GM19099 (cell line): ENCODE measurements around the gene LRRC34.

Experiments used
- POLR2A ChIP-seq: IDR thresholded peaks from 3 replicates; pipeline ENCODE4 v1.6.1; 2011; ENCODE audit warnings: low read depth; ENCODE audit not compliant: insufficient read length; ENCODE audit errors: extremely low read depth

Gene LRRC34

DNA sequence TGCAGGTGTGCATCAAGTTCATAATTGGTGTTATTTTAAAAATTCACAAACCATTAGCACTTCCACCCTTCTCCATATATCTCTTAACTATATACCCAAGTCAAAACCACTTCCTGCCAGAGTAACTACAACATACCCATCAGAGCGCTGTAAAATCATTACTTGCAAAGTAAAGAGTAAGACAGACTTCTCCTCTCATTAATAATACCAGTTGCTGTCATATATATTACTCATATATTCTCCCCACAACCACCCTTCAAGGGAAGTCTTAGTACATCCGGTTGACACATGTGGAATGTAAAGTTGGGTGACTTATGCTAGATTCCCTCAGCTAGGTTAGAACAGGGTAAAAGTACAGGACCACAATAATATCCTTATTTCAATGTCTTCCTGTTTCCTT lies 53.4 kb downstream of the LRRC34 start:
- no peak for TF ChIP-seq POLR2A

DNA sequence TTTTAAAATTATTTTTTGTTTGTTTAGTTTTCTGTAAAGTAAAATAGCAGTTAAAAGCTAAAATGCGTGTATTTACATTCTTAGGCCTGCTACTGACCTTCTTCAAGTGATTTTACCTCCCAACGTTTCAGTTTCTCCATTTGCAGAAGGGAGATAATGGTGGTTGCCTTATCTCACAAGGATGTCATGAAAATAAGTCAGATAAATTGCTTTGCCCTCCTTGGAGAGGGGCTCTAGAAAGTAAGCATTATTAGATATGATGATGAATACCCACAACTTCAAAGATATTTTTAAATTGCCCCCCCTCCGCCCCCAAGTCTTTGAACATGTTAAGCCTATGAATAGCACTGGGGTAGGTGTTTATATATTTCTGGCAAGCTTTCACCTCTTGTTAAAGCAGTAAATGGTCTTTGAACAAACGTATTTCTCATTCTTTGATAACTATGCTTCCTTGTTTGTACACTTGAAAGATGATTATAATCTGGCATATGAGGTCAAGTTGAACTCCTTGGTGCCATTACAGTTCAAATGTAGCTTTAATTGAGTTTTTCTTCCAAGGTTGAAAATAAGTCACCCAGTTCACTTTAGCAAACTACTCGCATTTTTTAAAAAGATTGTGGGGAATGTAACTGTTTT lies 54.2 kb downstream of the LRRC34 start:
- no peak for TF ChIP-seq POLR2A

DNA sequence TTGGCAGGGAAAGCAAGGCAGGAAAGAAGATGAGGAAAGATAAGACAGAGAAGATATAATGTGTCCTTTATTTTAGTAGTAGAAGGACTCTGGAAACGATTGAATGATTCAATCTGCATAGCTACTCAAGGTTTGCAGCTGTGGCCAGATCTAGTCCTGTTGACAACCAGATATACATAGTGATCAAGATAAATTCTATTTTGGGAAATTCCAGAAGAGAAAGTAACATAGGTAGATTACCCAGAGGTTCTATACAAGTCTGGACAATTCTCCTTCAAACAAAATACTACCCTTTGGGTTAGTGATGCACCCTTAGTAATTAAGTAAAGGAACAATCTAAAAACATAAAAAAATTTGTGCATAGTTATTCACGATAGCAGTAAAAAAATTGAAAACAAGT lies 57.2 kb downstream of the LRRC34 start:
- no peak for TF ChIP-seq POLR2A

DNA sequence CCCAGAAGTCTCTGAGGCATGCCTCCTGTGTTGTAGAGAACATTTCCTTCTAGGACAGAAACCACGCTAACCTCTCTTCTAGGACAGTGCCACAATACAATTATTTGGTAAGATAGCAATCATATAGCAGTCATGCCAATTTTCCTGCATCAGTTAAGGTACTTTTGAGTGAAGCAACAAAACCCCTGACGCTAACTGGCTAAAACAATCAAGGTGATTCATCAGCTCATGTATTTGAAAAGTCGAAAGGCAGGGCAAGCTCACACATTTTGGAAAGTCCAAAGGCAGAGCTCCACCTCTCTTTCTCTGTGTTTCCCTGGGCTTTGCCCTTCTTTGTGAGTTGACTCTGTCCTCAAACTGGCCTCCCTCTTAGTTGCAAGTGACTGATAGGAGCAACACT lies 58.0 kb downstream of the LRRC34 start:
- TF ChIP-seq POLR2A, result no peak

DNA sequence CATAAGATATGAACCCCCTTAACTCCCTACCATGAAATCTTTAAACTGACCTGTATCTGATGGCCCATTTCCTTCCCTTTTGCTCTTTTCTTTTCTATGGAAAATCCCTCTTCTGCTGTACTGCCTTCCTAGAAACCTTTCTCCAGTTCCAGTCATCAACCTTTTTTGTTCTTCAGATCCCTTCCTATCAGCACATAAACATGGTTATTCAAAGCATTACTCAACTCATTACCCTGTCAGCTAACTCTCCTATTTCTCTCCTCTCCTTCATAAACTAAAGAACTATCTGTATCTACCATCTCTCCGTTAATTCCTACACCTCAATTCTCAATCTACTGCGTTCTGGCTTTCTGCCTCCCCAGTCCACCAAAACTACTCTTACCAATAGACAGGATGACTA lies 60.8 kb downstream of the LRRC34 start:
- TF ChIP-seq POLR2A, result no peak

DNA sequence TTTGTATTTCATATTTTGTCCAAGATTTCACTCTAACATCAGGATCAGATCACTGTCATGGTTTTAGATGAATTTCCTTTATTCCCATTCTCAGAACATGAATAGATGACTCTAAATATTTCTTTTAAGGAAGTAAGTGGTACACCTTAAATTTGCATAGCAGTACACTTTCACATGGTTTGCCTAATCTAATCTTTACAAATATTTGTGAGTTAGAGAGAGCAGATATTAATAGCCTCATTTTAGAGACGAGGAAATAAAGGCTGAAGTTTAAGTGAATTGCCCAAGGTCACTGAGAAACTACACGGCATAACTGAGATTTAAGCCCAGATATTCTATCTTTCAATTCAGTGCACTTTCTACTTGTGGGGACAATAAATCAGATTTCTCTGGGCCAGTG lies 62.0 kb downstream of the LRRC34 start:
- TF ChIP-seq POLR2A, result no peak

DNA sequence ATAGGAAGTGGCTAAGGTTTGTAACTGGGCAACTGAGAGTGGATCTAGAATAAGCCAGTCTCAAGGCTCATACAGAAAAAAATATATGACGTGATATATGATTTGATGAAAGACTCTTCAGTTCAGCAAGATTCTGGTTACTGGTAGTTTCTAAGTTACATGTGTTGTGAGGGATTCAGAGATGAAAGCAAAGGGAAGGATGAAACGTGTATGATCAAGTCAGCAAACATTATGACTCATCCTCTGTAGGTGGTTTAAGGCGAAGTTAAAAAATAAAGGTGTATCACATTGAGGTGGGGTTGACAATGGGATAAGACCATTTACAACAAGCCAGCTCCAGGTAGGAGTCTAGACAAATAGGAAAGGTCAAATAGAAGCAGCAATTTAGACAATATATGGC lies 64.0 kb downstream of the LRRC34 start:
- no peak for TF ChIP-seq POLR2A

DNA sequence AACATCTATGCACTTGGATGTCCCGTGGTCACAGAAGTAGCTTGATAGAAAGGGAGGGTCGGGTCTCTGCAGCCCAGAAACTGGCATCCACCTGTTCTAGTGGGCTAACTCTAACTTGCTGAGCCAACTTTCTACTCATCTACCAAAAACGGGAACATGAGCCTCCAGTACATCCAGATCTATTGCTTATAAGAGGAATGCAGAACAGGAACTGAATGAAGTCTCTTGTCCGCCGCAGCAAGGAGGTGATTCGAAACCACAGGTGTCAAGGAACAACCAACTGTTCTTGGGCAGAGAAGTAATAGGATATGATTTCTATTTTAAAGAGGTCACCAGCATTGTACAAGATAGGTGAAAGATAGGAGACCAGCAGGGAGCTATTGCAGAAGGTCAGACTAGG lies 65.8 kb downstream of the LRRC34 start:
- no peak for TF ChIP-seq POLR2A

DNA sequence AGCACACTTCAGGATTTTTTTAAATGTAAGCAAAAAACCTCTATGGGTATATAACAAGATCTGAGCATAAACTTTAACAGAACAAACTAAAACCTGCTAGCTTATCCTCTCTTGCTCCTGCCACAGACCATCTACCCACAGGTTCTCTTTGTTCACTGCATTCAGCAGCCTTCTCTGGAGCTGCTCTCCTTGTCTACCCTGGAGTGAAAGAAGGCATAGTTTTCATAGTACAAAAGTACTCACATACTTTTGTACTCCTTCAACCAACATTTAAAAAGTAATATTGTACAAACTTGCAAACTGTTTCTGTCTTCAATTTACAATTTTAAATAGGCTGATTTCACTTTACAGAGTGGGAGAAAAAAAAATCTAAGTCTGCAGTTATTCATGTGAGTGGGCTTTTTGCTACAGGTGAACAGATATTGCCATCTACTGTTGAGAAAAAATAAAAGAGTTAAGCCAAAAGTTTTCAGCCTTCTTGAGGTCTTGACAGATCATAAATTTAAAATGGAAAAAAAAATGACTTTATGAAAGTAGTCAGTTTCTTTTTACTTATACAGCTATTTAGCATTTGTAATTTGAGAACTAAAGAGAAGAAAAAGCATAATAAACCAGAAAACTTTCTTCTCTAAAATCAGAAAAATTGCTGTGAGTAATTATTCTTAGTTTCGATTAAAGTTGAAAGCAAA lies 68.2 kb downstream of the LRRC34 start:
- TF ChIP-seq POLR2A, result no peak
